GM19193 (cell line): ENCODE measurements around the gene SCN5A.

ENCODE experiments used
- POLR2A ChIP-seq: IDR thresholded peaks from 4 replicates; pipeline ENCODE4 v1.6.1; 2011; ENCODE audit not compliant: insufficient read depth, insufficient read length; ENCODE audit errors: extremely low read depth

The SCN5A gene

DNA sequence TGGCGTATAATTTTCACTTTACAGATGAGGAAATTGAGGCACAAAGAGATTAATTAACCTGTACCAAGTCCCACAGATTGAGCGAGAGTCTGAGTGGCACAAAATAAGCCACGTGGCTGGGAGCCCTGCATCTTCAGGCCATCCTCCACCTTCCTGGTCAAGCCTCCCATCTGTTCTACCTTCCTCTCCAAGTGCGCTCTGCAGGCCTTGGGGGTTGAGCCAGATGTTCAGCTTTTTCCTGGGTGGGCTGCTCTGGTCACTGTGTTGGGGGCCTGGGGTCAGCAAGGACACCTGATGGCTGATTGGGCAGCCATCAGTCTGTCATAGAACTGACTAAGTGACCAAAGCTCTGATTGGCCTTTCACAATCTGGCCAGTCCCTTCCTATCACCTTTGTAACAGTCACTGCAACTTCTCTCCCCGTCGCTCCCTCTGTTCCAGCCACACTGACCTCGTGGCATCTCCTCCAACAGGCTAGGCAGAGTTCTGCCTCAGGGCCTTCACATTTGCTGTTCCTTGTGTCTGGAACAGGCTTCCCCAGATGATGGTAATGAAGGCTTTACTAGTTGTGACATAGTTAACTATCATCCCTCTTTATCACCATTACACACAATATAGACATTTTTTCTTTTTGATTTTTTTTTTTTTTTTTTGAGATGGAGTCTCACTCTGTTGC is 46.8 kb downstream of the SCN5A start:
- TF ChIP-seq POLR2A = no peak

DNA sequence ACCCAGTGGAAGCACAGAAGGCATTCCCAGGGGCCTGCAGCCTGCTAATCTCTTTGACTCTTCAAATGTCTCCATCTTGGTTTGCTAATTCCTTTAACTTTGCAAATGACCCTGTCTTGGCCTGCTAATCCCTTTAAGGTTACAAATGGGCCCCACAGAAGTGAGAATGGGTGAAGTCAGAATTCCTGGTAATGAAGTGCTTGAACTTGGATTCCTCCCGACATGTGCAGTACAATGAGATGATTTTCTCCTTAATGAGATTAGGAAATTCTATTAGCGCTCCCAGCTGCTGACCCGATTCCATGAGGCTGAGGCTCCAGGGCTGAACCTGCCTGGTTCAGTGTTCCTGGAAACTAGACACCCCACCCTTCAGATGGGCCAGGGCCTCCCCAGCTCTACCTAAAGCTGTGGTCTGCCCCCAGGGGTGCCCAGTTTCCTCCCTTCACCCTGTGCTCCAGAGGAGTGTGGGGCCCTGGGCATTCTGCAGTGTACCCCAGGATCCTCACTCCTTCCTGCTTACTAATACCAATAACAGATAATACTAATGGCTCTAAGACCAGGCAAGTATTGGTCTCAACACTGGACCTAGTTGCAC is 47.4 kb downstream of the SCN5A start:
- TF ChIP-seq POLR2A = no peak

DNA sequence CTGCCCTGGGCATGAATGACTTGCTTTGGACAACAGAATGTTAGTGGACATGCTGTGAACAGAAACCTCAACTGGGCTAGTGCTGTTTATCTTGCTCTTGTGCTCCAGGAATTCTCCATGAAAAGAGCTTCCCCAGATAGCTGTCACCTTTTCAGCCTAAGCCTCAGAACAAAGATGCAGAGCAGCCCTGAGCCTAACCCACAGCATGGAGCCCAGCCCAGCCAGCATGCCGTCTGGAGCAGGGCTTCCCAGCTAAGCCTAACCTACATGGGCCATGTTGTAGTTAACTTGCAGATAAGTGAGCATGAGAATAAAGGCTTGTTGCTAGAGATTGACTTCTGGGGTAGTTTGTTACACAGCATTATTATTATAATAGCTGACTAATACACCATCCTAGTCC is 48.9 kb downstream of the SCN5A start:
- no peak for TF ChIP-seq POLR2A

DNA sequence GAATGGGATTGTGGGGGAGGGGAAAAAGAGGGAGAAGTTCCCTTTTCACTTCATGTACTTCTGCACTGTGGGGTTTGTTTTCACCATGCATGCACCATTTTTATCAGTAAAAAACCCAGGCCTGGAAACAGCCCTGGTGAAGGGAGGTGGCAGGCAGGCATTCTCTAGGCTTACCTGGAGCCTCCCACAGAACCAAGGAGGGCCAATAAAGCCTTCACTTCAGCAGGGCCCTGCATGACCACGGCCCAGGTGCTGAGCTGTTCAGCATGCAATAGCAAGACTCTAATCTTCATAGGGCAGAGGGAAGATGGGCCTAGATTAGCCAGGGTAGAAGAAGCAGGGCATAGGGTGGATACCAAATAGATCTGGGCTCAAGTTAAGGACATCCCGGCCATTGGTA is 49.6 kb downstream of the SCN5A start:
- no peak for TF ChIP-seq POLR2A

DNA sequence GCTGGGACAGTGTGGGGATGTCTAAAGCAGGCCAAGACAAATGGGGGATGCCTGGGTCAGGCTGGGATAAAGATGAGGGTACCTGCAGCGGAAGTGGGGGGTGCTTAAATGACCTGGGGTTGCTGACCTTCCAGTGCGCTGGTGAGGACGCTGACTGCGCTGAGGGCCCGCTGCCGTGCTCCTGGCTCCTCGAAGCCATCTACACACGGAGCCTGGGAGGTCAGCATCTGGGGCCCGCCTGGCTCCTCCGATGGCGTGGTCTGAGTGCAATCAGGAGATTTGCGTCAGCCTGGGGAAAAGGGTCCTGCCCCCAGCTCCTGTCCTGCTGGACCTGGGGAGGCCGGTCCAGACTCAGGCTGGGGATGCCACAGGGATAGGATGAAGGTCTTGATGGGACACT is 50.7 kb downstream of the SCN5A start:
- TF ChIP-seq POLR2A = no peak

DNA sequence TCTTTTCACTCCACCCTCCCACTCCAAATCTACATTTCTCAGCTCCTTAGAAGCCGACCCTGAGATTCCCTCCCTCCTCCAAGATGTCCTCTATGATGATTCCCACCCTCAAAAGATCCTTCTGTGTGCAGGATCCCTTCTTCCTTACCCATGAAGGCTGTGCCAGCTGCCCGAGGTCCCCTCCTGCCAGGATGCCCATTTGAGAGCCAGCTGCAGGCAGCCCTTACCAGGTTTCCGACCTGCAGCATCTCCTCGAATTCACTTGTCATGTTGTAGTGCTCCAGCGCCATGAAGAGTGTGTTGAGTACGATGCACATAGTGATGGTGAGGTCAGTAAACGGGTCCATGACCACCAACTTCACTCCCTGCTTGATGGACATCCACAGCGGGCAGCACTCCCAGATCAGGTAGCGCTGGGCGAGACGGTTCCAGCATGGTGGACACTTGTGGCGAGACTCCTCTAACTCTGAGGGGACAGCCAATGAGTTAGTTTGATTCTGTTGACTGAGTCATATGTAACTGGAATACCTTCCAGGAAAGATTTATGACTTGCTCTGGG is 51.9 kb downstream of the SCN5A start:
- no peak for TF ChIP-seq POLR2A

DNA sequence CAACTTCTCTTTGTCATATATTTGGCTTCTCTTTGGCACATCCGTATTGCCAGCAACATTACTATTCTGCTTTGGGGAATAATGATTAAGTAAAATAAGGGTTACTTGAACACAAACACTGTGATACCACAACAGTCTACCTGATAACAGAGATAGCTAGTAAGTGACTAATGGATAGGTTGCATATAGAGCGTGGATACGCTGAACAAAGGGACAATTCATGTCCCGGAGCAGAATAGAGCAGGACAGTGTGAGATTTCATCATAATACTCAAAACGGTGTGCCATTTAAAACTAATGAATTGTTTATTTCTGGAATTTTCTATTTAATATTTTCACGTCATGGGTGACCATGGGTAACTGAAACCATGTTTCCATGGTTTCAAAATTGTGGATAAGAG is 54.1 kb downstream of the SCN5A start:
- no peak for TF ChIP-seq POLR2A

DNA sequence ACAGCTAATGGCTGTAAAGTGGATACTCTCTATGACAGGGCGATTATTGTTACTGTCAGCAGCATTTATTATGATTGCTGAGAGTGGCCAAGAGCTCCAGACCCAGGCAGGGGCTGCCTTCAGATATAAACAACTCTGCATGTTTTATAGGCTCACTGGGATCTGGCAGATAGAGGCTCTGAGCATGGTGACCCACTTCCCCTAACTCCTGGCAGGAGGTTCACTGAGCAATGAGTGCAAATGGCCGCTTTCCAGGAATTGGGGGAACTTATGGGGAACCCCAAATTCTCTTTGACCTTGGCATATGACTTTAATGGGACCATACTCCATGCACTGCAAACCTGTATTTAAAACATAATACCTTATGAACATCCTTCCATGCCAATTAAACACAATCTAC is 59.0 kb downstream of the SCN5A start:
- no peak for TF ChIP-seq POLR2A

DNA sequence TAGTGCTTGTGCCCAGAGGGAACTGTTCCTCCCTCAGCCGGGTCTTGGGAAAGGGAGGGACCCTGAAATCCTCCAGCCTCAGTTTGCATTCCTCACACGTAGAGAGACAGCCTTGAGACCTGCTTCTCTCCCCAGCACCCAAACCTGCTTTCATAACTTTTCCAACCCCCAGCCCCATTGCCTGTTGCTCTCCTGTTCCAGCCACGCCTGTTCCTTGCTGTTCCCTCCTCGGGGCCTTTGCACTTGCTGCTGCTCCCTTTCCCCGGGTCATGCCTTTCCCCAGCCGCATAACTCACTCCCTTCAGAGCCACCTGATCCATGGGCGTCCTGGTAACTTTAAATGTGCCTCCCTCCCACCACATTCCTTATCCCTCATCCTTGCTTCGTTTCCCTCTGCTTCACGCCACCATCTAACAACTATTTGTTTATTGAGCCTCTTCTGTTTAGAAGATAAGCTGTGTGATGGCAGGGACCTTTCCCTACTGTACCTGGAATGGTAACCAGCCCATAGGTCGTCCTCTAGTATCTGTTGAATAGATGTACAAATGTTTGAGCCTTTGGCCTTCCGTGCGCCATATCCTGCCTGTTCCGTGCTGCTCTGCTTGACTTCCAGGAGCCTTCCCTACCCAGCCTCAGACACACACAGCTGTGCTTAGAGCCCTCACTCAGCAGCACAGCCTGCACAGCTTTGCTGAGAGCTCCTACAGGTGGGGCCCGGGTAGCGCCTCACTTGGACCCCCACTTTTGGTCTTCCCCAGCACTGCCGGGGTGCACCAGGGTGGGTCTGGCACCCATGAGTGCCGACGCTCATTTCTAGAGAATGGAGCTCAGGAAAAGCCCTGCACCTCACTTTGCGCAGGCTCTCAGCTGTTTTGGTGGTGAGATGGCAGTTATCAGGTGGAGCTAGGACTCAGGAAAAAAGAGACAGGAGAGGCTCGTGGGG is 60.2 kb downstream of the SCN5A start:
- no peak for TF ChIP-seq POLR2A

DNA sequence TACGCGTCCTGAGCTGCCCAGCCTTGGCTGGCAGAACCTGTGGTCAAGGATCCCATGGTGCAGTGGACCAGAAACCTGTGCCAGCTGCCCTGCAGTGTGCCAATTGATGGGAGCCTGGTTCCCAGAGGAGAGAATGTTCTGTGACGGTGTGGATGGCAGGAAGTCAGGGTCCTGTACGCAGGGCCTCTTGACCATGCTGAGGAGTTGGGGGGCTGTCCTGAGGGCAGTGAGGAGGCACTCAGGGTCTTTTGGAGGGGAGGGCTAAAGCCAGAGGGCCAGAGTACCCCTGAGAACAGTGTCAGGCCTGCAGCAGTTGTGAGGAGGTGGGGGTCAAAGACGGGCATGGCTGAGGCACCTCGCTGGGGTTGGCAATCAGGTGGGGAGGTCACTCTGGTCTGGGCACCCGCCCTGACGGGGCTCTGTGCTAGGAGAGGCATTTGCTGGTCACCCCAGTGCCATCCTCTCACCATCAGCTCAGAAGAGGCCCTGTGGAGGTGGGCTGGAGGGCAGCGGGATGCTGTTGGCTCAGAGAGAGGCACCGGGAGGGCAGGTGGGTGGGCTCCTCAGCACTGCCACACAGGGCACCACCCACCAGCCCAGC is 61.0 kb downstream of the SCN5A start:
- TF ChIP-seq POLR2A = no peak

DNA sequence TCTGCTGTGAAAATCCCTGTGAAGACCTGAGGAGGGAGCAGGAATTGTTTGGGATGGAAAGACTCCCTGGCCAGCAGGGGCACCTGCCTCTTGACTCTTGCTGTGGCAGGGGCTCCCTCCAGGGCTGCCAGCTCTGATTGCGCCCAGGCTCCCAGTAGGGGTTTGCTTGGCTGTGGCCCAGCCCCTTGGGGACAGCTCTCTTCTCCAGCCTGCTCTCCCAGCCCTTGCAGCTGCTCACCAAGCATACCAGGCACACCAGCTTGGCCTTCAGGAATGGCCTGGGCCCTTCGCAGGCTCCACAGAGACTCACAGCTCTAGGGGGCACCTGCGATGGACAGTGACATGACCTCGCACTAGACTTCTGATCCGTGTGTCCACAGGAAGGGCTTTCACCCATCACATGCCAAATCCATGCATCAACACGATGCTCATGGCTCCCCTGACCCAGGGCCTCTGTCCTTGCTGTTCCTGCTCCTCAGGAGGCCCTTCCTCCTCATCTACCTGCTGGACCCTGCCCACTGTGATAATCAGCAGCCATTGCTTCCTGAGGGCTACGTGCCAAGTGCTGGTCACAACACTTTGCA is 61.8 kb downstream of the SCN5A start:
- no peak for TF ChIP-seq POLR2A

DNA sequence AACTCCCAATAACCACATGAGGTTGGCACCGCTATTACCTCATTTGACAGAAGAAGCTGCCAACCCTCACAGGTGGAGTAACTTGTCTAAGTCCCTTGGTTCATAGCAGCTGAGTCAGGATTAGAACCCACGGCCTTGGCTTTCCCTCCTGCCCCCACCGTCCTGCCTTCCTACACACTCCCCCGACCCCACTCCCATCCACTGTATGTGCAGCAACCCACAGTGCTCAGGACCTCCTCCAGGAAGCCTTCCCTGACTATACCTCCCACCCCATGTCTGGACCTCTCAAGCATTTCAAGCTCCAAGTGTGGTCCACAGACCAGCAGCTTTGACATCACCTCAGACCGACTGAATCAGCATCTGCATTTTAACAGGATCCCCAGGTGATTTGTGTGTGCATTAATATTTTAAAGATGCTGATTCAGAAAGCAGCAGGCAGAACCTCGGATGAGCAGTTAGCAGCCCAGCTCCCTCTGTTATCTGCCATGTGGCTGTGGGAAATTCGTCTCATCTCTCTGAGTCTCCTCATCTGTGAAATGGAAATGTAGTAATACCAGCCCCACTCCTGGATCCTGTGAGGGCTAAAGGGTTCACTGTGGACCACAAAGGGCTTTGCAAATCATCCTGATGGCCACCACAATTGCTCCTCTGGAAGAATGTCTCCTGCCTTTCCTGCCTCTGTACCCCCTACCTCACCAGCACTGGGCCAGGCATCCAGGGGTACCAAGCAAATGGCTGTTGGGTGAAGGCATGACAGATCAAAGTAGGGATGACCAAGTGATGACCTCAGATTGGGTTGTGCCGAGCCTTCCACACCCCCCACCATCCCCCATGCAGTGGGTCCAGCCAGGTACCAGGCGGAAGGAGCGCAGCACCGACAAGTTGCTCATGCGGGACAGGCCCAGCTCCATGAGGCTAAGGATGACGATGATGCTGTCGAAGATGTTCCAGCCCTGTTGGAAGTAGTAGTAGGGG is 62.7 kb downstream of the SCN5A start:
- TF ChIP-seq POLR2A = no peak

DNA sequence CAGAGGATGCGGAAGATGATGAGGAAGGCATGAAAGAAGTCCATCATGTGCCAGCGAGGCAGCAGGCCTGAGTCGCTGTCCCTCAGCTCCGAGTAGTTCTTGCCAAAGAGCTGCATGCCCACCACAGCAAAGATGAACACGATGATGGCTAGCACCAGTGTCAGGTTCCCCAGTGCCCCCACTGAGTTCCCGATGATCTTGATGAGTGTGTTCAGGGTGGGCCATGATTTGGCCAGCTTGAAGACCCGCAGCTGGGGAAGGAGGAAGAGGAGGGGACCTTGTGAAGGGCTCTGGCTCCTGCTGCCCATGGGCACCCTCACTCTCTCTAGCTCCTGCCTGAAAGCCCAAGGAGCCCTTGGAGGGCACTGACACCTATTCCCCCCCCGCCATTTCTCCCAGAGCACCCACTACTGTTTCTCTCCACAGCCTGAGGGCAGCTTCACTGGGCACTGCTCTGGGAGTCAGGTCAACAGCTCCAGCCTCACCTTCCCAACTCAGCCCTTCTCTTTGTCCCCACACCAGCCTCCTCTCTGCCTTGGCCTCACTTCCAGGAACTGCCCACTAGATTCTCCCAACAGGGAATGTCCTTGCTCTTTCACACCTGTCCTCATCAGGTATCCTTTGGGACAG is 63.6 kb downstream of the SCN5A start:
- no peak for TF ChIP-seq POLR2A
